ENCODE results near the gene GLIPR2.

Gene GLIPR2

GRCh38 chr9:36191290-36191645 is 54.7 kb downstream of the GLIPR2 start:
- no peak overlapping the region for H2BK12ac ChIP-seq (ENCODE audit: low read length in 2 of 2)
- H3K9me3 ChIP-seq (ENCODE audit: control insufficient read depth, low read length), result no peaks in the 10 kb centered on the region
- peak overlapping the region; percentile 94 for H3K9ac ChIP-seq (ENCODE audit: low read length)
- under 1% methylated on average over 18 of the region's 18 CpGs for WGBS
- no peak overlapping the region for H2AK5ac ChIP-seq (ENCODE audit: low read length, severe bottlenecking)
- H3K4me1 ChIP-seq (ENCODE audit: control insufficient read depth, insufficient read depth, low read depth, low read length), result peaks cover 9% of the 10 kb centered on the region
- no peaks in the 10 kb centered on the region for H3K79me1 ChIP-seq (replicated peaks; ENCODE audit: low read length, poor library complexity, severe bottlenecking)
- peak overlapping the region; percentile 57 for H4K8ac ChIP-seq (ENCODE audit: low read length)
- peak overlapping the region; percentile 96 to 98 for H3K18ac ChIP-seq (ENCODE audit: low read depth in 1 of 2, low read length in 2 of 2)
- H2AFZ ChIP-seq (ENCODE audit: low read depth, low read length), result no peak overlapping the region
- H3K36me3 ChIP-seq (ENCODE audit: control insufficient read depth in 1 of 2, insufficient read depth in 2 of 2, low read depth in 1 of 2, low read length in 2 of 2), result peaks cover 0 to 10% of the 10 kb centered on the region in 2 experiments
- H4K91ac ChIP-seq (ENCODE audit: low read length), result peak overlapping the region; percentile 91
- peak overlapping the region; percentile 73 to 83 for H3K4ac ChIP-seq (ENCODE audit: low read depth in 1 of 2, low read length in 2 of 2)
- H2BK15ac ChIP-seq (ENCODE audit: low read depth, poor library complexity, severe bottlenecking), result no peak overlapping the region
- H3K4me2 ChIP-seq (ENCODE audit: low read length, poor library complexity, severe bottlenecking), result peak overlapping the region; percentile 87
- no peaks in the 10 kb centered on the region for H3K27me3 ChIP-seq (ENCODE audit: control insufficient read depth in 1 of 2, insufficient read depth in 1 of 2, low read length in 2 of 2)
- peak overlapping the region; percentile 57 for H3K27ac ChIP-seq (ENCODE audit: low read length, poor library complexity, severe bottlenecking)
- DNase-seq, result peak; percentile 45
- H3K14ac ChIP-seq (ENCODE audit: low read length in 2 of 2), result peak overlapping the region in 1 of 2 experiments; percentile 9
- H2BK5ac ChIP-seq (ENCODE audit: low read depth, low read length, poor library complexity, severe bottlenecking), result peak overlapping the region; percentile 80
- H3K23ac ChIP-seq (ENCODE audit: low read length in 2 of 2), result peak overlapping the region in 1 of 2 experiments; percentile 97
- H3K4me3 ChIP-seq (ENCODE audit: insufficient read depth in 1 of 2, low read depth in 1 of 2, low read length in 2 of 2), result peak overlapping the region; percentile 91 to 92
- peak overlapping the region; percentile 54 for H2BK120ac ChIP-seq (ENCODE audit: low read depth, low read length)

DNA sequence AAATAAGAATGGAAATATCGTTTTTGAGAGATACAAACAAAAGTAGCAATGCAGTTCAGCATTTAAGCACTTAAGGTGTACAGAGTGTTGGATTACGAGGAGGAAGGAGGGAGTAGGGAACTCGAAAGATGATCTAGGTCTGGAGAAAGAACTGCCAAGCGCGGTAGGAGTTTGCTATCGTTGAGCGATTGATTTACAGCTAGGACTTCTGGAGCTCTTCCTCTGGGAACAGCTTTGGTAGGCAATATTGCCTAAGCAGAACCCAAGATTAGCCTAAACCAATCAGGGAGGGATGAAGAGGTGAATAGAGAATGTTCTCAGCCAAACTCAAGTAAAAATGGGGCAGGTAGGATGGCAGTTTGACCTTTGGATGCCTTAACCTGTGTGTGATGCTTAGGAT is 55.2 kb downstream of the GLIPR2 start:
- Histone ChIP-seq H3K27ac (ENCODE audit: low read length, poor library complexity, severe bottlenecking) (peak overlapping the region; percentile 57), H2BK15ac (ENCODE audit: low read depth, poor library complexity, severe bottlenecking) (no peak overlapping the region), H3K79me1 (replicated peaks; ENCODE audit: low read length, poor library complexity, severe bottlenecking) (no peaks in the 10 kb centered on the region), H3K9me3 (ENCODE audit: control insufficient read depth, low read length) (no peaks in the 10 kb centered on the region), H3K4me2 (ENCODE audit: low read length, poor library complexity, severe bottlenecking) (peak overlapping the region; percentile 87), H2BK12ac (ENCODE audit: low read length in 2 of 2) (no peak overlapping the region), H3K4me1 (ENCODE audit: control insufficient read depth, insufficient read depth, low read depth, low read length) (peaks cover 9% of the 10 kb centered on the region), H3K23ac (ENCODE audit: low read length in 2 of 2) (peak overlapping the region in 1 of 2 experiments; percentile 48), H2BK120ac (ENCODE audit: low read depth, low read length) (no peak overlapping the region), H3K27me3 (ENCODE audit: control insufficient read depth in 1 of 2, insufficient read depth in 1 of 2, low read length in 2 of 2) (no peaks in the 10 kb centered on the region), H2AFZ (ENCODE audit: low read depth, low read length) (no peak overlapping the region), H4K8ac (ENCODE audit: low read length) (no peak overlapping the region), H3K18ac (ENCODE audit: low read depth in 1 of 2, low read length in 2 of 2) (no peak overlapping the region), H3K4ac (ENCODE audit: low read depth in 1 of 2, low read length in 2 of 2) (peak overlapping the region in 1 of 2 experiments; percentile 3), H4K91ac (ENCODE audit: low read length) (no peak overlapping the region), H3K36me3 (ENCODE audit: control insufficient read depth in 1 of 2, insufficient read depth in 2 of 2, low read depth in 1 of 2, low read length in 2 of 2) (peaks cover 0 to 13% of the 10 kb centered on the region in 2 experiments), H2BK5ac (ENCODE audit: low read depth, low read length, poor library complexity, severe bottlenecking) (no peak overlapping the region), H3K14ac (ENCODE audit: low read length in 2 of 2) (no peak overlapping the region), H2AK5ac (ENCODE audit: low read length, severe bottlenecking) (no peak overlapping the region), H3K9ac (ENCODE audit: low read length) (peak overlapping the region; percentile 94), H3K4me3 (ENCODE audit: insufficient read depth in 1 of 2, low read depth in 1 of 2, low read length in 2 of 2) (peak overlapping the region; percentile 50 to 91)
- peak; percentile 26 for DNase-seq
- WGBS, result 5% methylated on average over 7 of the region's 7 CpGs

DNA sequence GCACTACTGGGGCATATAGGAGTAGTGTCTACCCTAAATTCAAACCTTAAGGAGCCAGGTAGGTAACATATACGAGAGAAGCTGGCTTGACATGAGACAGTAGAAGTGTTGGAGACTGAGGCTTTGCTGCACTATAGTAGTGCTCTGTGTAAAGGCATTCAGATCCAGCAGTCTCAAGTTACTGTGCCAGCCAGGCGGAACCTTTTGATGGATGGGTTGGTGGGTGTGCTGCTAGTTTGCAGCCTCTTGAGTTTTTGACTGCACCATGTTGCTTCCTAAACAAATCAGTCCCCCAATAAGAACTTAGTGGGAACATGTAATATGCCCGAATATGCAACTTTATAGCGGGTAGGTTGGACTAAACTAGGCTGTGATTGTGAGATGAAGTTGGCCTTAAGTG is 55.7 kb downstream of the GLIPR2 start:
- Histone ChIP-seq H3K79me1 (replicated peaks; ENCODE audit: low read length, poor library complexity, severe bottlenecking) (no peaks in the 10 kb centered on the region), H4K91ac (ENCODE audit: low read length) (no peak overlapping the region), H3K4me1 (ENCODE audit: control insufficient read depth, insufficient read depth, low read depth, low read length) (peaks cover 8% of the 10 kb centered on the region), H4K8ac (ENCODE audit: low read length) (no peak overlapping the region), H3K23ac (ENCODE audit: low read length in 2 of 2) (peak overlapping the region in 1 of 2 experiments; percentile 42), H3K9ac (ENCODE audit: low read length) (peak overlapping the region; percentile 94), H3K4me3 (ENCODE audit: insufficient read depth in 1 of 2, low read depth in 1 of 2, low read length in 2 of 2) (peak overlapping the region in 1 of 2 experiments; percentile 91), H3K4me2 (ENCODE audit: low read length, poor library complexity, severe bottlenecking) (peak overlapping the region; percentile 87), H2BK120ac (ENCODE audit: low read depth, low read length) (no peak overlapping the region), H2BK12ac (ENCODE audit: low read length in 2 of 2) (no peak overlapping the region), H3K9me3 (ENCODE audit: control insufficient read depth, low read length) (no peaks in the 10 kb centered on the region), H2BK15ac (ENCODE audit: low read depth, poor library complexity, severe bottlenecking) (no peak overlapping the region), H3K27me3 (ENCODE audit: control insufficient read depth in 1 of 2, insufficient read depth in 1 of 2, low read length in 2 of 2) (no peaks in the 10 kb centered on the region), H3K27ac (ENCODE audit: low read length, poor library complexity, severe bottlenecking) (no peak overlapping the region), H3K14ac (ENCODE audit: low read length in 2 of 2) (no peak overlapping the region), H3K4ac (ENCODE audit: low read depth in 1 of 2, low read length in 2 of 2) (no peak overlapping the region), H2AK5ac (ENCODE audit: low read length, severe bottlenecking) (no peak overlapping the region), H3K36me3 (ENCODE audit: control insufficient read depth in 1 of 2, insufficient read depth in 2 of 2, low read depth in 1 of 2, low read length in 2 of 2) (peaks cover 0 to 18% of the 10 kb centered on the region in 2 experiments), H2AFZ (ENCODE audit: low read depth, low read length) (no peak overlapping the region), H3K18ac (ENCODE audit: low read depth in 1 of 2, low read length in 2 of 2) (no peak overlapping the region), H2BK5ac (ENCODE audit: low read depth, low read length, poor library complexity, severe bottlenecking) (no peak overlapping the region)
- peak; percentile 35 for DNase-seq
- WGBS, result 38% methylated on average over 2 of the region's 4 CpGs

DNA sequence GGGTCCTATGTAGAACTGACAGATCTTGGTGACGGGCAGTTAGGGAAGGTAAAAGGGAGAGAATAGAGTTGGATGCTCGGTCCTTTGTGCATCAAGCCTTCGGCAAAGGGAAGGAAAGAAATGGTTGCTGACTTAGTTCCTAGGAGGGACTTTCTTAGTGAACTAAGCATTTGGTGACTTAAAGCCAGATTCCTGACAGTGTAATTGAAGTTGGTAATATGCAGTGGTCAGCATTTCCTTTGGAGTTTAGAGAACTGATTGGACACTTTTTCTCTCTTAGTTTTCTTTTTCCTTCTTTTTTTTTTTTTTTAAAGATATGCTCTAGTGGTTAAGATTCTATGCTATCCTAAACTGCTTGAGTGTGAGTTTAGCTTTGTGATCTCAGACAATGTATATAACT is 56.5 kb downstream of the GLIPR2 start:
- 84% methylated on average over 3 of the region's 3 CpGs for WGBS
- Histone ChIP-seq H3K14ac (ENCODE audit: low read length in 2 of 2) (peak overlapping the region in 1 of 2 experiments; percentile 90), H2AFZ (ENCODE audit: low read depth, low read length) (no peak overlapping the region), H4K91ac (ENCODE audit: low read length) (no peak overlapping the region), H3K9me3 (ENCODE audit: control insufficient read depth, low read length) (no peaks in the 10 kb centered on the region), H3K27me3 (ENCODE audit: control insufficient read depth in 1 of 2, insufficient read depth in 1 of 2, low read length in 2 of 2) (no peaks in the 10 kb centered on the region), H2BK120ac (ENCODE audit: low read depth, low read length) (no peak overlapping the region), H4K8ac (ENCODE audit: low read length) (no peak overlapping the region), H3K27ac (ENCODE audit: low read length, poor library complexity, severe bottlenecking) (peak overlapping the region; percentile 1), H3K36me3 (ENCODE audit: control insufficient read depth in 1 of 2, insufficient read depth in 2 of 2, low read depth in 1 of 2, low read length in 2 of 2) (peaks cover 2 to 26% of the 10 kb centered on the region in 2 experiments), H3K9ac (ENCODE audit: low read length) (peak overlapping the region; percentile 94), H2BK5ac (ENCODE audit: low read depth, low read length, poor library complexity, severe bottlenecking) (no peak overlapping the region), H2BK12ac (ENCODE audit: low read length in 2 of 2) (no peak overlapping the region), H3K79me1 (replicated peaks; ENCODE audit: low read length, poor library complexity, severe bottlenecking) (no peaks in the 10 kb centered on the region), H3K4me2 (ENCODE audit: low read length, poor library complexity, severe bottlenecking) (peak overlapping the region; percentile 87), H3K4me1 (ENCODE audit: control insufficient read depth, insufficient read depth, low read depth, low read length) (peaks cover 6% of the 10 kb centered on the region), H3K18ac (ENCODE audit: low read depth in 1 of 2, low read length in 2 of 2) (no peak overlapping the region), H3K4me3 (ENCODE audit: insufficient read depth in 1 of 2, low read depth in 1 of 2, low read length in 2 of 2) (peak overlapping the region in 1 of 2 experiments; percentile 91), H2AK5ac (ENCODE audit: low read length, severe bottlenecking) (no peak overlapping the region), H3K23ac (ENCODE audit: low read length in 2 of 2) (peak overlapping the region in 1 of 2 experiments; percentile 86), H2BK15ac (ENCODE audit: low read depth, poor library complexity, severe bottlenecking) (no peak overlapping the region), H3K4ac (ENCODE audit: low read depth in 1 of 2, low read length in 2 of 2) (peak overlapping the region in 1 of 2 experiments; percentile 15)
- peak; percentile 26 for DNase-seq
